Colon (tissue), 2 donors: ENCODE results near the gene RBBP8.

Source experiments
- FAIRE-seq: peaks from 2 replicates; lab custom pipeline; 2012; peaks lifted over from hg19 to GRCh38; lab: Jason Lieb, UNC
- donor health status: control.
- donor health status: control.

Gene RBBP8

DNA sequence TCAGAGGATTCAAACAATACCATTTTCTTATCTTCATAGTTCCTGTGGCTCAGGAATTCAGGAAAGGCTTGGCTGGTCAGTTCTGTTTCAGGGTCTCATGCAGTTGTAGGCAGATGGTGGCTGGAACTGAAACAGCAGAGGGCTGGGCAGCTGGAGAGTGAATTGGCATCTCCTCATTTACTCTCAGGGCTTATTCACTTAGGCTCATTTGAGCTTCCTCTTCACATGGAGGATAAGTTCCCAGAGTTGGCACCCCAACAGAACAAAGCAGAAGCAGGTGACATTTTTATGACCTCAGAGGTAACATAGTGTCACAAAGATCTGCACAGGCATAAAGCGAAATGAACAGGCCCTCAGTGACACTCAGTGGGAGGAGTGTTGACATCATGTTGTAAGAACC, 66.1 kb downstream of the RBBP8 start:
- no peak for FAIRE-seq

DNA sequence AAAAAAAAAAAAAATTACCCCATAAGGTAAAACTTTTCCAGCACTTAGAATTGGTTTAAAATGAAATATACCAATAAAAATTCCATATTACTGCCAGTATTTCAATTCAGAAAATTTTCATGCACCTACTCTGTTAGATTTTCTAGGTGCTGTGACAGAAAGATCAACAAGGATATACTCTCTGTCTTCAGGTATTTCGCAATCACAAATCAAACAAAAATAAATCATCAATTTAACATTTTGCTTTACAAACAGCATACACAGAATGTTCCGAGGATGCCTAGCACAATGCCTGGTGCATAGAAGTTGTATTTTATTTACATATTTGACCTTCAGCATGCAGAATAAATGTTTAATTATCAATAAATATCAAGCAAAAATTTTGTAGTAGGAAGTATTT, 66.5 kb downstream of the RBBP8 start:
- no peak for FAIRE-seq

GRCh38 chr18:23003289-23003688, 70.2 kb downstream of the RBBP8 start:
- FAIRE-seq, result no peak

DNA sequence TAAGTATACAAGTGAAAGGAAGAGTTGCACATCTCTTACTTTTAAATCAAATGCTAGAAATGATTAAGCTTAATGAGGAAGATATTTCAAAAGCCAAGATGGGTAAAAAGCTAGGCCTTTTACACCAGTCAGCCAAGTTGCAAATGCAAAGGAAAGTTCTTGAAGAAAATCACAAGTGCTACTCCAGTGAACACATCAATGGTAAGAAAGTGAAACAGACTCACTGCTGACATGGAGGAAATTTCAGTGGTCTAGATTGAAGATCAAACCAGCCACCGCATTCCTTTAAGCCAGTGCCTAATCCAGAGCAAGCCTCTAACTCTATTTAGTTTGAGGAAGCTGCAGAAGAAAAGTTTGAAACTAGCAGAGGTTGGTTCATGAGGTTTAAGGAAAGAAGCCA, 79.1 kb downstream of the RBBP8 start:
- no peak for FAIRE-seq

DNA sequence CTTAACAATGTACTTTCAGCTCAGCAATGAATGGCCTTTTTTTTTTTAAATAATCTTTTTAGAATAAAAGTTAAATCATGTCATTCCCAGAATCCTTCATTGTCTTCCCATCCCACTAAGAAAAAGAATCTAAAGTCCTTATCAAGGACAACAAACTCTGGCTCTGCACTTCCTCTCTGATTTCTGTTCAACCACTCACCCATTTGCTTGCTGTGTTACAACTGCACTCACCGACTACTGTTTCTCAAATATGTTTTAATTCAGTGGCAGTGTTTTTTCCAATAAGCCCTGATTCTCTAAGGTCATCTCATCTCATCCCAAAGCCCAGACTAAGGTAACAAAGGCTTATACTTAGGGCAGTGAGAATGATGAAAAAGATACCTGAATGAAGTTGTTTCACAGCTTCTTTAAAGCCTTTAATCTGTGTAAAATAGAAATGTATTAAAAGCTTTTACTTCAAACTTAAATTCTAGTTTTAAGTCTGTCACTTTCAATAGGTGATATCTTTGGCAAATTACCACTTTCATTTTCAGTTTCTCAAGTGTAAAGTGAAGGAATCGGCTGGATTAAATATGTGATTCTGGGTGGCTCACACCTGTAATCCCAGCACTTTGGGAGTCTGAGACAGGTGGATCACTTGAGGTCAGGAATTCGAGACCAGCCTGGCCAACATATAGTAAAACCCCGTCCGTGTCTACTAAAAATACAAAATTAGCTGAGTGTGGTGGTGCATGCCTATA, 87.6 kb downstream of the RBBP8 start:
- no peak for FAIRE-seq

DNA sequence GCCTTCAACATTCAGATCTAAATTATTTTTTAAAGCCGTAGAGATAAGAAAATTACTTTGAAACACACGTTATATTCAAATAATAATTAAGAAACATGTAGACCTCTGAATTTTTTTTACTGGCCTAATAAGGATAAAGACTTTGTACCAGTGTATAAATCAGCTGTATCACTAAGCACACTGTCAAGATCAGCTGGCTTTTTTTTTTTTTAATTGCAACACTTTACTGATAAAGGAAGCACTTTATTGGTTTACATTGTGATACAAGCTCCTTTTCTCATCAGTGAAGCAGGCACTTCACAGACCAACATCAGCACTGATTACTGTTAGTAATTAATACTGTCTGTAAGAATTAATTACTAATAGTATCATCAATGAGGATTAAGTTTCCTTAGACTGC, 88.5 kb downstream of the RBBP8 start:
- FAIRE-seq, result no peak

GRCh38 chr18:23032030-23032582, 99.0 kb downstream of the RBBP8 start:
- FAIRE-seq, result no peak

- FAIRE-seq, result no peak
Measured at GRCh38 chr18:23033056-23033455, 99.9 kb downstream of the RBBP8 start.

DNA sequence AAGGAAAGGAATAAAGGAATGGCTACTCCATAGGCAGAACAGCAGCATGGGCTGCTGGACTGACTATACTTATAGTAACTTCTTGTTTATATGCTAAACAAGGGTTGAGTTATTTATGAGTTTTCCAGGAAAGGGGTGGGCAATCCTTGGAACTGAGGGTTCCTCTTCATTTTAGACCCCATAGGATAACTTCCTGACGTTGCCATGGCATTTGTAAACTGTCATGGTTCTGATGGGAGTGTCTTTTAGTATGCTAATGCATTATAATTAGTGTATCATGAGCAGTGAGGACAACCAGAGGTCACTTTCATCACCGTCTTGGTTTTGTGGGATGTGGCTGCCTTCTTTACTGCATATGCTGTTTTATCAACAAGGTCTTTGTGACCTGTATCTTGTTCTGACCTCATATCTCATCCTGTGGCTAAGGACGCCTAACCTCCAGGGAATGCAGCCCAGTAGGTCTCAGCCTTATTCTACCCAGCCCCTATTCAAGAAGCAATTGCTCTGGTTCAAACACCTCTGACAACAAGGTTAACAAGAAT, 103.6 kb downstream of the RBBP8 start:
- no peak for FAIRE-seq

DNA sequence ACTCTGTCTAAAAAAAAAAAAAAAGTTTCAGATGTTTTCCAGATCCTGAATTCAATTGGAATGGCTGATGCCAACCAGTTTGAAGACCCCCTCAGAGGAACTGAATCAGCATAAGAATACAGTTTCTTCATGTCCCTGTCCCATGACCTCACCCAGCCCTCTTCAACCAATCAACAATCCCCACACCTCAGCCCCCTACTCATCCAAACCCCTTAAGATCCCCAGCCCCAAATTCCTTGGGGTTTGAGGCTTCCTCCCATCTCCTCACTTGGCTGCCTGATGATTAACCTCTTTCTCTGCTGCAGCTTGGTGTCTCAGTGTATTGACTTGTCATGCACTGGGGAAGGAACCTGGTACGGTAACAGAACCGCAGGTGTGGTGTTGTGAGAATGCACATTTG, 104.5 kb downstream of the RBBP8 start:
- FAIRE-seq, result no peak

- no peak for FAIRE-seq
Measured at GRCh38 chr18:23038712-23039111, 105.6 kb downstream of the RBBP8 start.

GRCh38 chr18:23042133-23042532, 109.0 kb downstream of the RBBP8 start:
- FAIRE-seq, result no peak

DNA sequence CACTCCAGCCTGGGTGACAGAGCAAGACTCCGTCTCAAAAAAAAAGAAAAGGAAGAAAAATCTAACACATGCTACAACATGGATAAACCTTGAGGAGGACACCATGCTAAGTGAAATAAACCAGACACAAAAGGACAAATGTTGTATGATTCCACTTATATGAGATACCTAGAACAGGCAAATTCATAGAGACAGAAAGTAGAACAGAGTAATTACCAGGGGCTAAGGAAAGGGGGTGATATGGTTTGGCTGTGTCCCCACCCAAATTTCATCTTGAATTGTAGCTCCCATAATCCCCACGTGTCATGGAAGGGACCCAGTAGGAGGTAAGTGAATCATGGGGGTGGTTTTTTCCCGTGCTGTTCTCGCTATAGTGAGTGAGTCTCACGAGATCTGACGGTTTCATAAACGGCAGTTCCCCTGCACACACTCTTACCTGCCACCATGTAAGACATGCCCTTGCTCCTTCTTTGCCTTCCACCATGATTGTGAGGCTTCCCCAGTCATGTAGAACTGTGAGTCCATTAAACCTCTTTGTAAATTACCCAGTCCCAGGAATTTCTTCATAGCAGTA, 110.8 kb downstream of the RBBP8 start:
- FAIRE-seq, result no peak

DNA sequence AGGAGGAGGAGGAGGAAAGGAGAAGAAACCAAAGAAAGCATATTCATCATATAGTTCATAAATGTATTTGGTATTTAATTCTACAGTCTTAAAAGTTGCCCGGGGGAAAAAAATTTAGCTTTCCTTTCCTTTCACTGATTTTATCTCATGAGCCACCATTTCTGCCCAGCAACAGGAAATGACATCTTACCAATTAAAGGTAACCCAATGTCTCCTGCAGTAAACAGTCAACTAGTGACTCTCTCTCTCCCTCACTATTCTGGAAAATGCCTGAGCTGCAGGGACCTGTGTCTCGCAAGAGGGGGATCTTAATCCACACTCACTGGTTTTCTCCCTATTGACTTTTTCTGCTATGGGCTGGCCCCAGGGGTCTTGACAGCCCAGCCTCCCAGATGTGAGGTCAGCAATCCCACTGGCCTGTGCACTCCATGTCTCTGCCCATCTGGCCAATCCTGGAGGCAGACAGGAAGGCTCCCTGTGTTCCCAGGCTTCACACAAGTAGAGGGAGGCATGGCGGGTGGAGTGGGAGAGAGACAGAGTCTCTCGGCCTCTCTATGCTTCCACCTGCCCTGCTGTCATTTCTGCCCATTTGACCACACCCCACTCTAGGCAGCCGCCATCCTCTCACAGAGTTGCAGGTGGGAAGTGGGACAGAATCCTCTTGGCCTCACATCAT, 116.7 kb downstream of the RBBP8 start:
- no peak for FAIRE-seq

DNA sequence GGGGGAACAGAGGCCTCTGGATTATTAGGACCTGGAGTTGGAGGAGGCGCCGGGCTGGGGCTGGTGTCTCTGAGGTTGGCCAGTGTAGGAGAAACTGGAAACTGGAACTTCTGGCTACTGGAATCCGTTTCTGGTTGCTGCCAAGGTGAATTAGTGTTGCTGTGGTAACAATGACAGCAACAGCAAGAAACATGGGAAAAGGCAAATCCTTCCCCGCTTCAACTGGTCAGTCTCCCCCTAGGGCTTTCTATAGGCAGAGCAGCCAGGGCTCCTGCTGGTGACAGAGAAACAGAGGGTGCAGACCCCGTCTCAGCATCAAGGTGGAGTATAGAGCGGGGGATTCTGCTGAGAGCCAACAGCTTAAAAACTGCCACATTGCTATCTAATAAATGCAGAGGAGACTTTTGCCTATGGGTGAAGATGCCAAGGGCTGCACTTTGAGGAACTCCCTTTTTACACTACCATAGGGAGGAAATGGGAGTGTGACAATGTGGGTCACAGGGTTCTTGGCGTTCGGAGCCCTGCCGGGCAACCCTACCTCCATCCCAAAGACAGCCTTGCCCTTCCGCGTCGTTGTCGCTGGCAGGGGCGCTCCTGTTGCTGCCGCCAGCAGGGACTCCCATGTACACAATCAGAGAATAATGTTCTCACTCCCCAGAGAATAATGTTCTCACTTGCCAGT, 120.8 kb downstream of the RBBP8 start:
- no peak for FAIRE-seq

GRCh38 chr18:23054553-23054952, 121.4 kb downstream of the RBBP8 start:
- no peak for FAIRE-seq

GRCh38 chr18:23056315-23056714, 123.2 kb downstream of the RBBP8 start:
- no peak for FAIRE-seq

DNA sequence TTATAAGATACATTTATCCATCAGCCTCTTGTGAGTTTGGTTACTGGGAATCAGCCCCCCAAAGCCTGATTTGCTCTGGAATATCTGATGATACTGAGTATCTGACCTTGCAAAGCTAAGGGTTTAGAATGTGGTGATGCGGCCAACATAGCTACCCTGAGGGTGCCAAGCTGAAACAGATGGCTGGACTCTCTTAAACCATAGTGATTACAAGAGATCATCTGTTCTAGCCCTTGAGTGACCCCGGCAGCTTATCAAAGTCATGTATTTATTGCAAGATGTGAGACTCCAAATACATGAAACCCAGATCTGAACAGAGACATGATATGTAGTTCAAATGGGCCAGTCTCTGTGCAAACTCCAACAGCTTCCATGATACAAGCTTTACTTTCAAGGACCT, 124.0 kb downstream of the RBBP8 start:
- no peak for FAIRE-seq

DNA sequence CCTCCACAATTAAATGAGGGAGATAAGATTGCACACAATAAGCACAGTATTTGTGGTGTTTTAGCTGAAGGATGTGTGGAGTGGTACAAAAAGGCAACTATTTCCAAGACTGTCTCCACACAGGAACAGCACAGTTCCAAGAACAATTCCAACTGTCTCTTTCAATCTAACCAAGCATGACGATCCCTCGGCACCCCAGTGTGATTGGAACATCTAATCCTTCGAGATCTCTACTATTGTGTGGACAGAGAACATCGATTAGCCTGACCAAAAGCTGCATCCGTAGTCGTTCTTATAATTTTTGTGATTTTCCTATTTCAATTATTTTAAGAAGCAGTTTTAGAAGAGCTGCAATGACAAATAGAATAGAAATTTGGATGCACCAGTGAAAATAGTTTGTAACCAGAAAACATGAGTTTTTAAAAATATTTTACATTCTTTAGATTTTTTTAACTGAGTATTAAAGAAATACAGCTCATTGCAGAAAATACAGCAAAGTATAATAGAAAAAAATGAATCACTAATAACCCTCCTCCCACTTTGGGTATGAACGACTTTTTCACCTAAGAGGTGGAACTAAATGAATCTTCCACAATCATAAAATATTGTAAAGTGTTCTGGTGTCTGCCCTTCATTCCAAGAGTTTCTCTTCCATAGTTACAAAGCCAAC, 125.8 kb downstream of the RBBP8 start:
- no peak for FAIRE-seq

- FAIRE-seq, result no peak
Measured at GRCh38 chr18:23059541-23060465, 126.7 kb downstream of the RBBP8 start.

DNA sequence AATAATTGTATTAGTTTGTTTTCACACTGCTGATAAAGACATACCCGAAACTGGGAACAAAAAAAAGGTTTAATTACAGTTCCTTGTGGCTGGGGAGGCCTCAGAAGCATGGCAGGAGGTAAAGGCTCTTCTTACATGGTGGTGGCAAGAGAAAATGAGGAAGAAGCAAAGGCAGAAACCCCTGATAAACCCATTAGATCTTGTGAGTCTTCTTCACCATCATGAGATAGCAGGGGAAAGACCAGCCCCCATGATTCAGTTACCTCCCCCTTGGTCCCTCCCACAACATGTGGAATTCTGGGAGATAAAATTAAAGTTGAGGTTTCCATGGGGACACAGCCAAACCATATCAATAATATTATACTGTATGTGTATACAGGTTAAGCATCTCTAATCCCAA, 128.9 kb downstream of the RBBP8 start:
- FAIRE-seq, result no peak
